HG03342 (cell line): ENCODE measurements around the gene PDZD4.

ENCODE experiments used
- ATAC-seq: cut with Tn5 transposase; IDR thresholded peaks from one replicate; pipeline ENCODE4 v1.9.1; 2021; ENCODE audit warnings: mild to moderate bottlenecking, moderate library complexity; ENCODE audit not compliant: unreplicated experiment

The PDZD4 gene

DNA sequence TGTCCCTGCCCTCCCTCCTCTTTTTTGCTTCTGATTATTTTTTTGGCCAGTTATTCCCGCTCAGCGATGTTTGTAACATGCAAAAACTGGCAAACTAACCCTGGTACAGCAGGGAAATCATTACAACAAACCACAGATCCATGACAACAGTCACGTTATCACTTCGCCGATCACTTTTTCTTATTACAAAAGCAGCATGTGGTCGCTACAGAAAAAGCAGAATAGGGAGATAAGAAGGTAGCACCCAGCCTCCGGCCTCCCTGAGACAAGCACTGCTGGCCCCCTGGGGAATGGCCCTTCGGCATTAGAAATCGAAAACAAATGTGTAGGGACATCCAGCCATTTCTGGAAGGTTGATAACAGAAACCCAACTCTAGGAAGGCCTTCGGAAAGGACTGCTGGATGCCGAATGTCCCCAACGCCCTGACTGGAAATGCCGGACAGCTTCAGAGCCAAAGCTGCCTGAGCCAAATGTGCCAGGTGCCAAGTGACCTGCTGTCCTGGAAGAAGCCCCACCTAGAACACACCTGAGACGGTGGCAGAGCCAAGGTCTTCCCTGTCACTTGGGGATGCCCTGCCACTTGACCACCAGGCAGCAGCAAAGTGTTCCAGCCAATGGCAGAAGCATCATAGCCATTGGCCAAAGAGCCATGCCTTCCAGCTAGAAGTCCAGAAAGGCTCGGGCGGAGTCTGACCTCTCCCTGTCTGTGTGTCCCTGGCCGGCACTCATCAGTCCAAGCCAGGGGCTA lies 39.1 kb downstream of the PDZD4 start:
- ATAC-seq: no peak

DNA sequence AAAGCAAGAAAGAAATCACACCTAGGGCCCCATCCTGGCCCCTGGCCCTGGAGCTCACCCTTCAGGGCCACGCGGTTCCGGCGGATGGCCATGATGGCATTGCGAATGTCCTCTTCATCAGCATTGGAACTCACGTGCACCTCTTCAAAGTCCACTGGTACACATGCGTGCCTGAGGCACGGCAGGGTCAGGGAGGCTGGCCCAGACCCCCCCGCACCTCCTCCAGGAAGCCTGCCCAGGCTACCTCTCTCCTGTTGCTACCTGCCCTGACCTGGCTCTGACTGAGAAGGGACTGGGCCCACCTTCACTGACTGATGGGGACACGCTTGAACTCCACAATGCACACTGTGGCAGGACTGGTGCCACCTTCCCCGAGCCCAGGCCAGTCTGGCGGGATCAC lies 40.7 kb downstream of the PDZD4 start:
- no peak for ATAC-seq

DNA sequence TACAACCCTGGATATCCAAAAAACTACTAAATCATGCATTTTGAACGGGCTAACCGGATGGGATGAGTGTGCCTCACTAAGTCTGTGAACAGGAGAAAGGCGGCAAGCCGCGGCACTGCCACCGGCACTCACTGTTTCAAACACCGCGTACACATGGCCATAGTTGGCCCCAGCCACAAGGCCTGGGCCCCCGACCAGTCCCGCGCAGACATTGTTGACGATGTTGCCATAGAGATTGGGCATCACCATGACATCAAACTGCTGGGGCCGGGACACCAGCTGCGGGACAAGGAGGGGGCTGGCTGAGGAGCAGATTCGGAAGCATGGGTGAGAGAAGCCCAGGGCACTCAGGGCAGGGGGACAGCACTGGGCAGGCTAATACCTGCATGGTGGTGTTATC lies 43.7 kb downstream of the PDZD4 start:
- no peak for ATAC-seq

DNA sequence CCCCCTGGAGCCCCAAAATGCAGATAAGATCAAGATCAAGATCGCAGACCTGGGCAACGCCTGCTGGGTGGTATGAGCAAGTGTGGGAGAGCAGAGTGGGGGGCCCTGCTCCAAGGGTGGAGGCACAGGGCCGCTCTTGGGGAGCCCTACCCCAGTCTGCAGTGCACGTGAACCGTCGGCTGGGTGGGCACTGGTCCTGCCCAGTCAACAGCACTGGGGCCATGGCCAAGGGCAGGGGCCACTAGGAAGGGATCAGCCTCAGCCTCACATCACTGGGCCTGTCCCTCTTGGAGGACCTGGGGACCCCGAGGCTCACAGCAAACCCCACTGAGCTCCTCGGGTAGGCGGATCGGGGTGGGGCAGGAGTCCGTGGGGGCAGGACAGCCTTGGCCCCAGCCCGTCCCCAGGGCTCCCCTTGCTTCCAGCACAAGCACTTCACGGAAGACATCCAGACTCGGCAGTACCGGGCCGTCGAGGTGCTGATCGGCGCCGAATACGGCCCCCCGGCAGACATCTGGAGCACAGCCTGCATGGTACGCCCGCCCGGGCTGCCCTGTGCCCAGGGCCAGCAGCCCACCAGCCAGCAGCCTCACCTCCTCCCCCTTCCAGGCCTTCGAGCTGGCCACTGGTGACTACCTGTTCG lies 45.9 kb downstream of the PDZD4 start:
- no peak for ATAC-seq

DNA sequence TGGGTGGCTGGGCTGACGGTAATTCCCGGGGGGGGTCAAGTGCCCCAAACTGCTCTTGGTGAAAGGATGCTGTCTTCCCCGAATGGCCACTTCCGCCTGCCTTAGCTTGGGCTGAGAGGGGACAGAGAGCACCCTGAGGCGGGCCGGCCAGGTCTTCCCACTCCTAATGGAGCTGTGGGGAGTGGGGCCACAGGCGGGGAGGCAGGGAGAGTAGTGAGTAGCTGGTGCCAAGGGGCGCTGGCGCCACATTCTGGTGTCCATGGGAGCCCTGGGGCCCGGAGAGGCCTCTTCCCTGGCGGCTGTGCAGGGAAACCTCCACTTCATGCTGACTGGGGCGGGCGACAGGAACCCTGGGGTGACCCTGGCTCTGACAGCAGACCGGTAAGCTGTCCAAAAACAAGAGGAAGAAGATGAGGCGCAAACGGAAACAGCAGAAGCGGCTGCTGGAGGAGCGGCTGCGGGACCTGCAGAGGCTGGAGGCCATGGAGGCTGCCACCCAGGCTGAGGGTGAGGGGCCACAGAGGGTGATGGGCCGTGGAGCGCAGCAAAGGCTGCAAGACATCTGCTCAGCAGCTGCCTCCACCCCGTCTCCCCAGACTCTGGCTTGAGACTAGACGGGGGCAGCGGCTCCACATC lies 46.8 kb downstream of the PDZD4 start:
- ATAC-seq: no peak

DNA sequence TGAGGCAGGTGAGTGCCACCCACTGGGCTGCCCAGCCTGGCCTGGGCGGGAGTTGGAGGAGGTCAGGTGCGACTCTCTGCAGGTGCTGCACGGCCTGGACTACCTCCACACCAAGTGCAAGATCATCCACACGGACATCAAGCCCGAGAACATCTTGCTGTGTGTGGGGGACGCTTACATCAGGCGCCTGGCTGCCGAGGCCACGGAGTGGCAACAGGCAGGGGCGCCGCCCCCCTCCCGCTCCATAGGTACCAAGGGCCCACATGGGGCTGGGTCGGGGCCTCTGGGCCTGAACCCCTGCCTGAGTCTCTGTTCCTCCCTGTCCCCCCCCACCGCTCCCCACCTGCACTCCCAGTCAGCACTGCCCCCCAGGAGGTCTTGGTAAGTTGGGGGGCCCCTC lies 47.5 kb downstream of the PDZD4 start:
- ATAC-seq: no peak

DNA sequence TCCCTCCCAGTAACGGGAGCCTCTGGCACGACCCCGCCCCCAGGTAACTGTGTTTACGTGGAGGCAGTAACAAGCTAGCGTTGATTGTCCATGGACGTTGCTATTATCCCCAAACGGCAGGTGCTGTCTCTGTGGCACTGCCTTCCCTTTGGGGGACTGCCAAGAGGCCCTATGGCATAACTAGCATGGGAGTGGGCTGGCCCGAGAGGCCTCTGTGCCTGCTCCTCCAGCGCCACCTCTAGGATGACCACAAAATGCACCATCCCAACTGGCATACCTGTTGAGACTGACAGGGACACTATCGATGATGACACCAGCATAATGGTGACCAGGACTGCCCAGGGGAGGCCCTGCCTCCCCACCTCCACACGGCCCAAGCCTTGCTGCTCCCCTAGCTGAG lies 48.0 kb downstream of the PDZD4 start:
- no peak for ATAC-seq

DNA sequence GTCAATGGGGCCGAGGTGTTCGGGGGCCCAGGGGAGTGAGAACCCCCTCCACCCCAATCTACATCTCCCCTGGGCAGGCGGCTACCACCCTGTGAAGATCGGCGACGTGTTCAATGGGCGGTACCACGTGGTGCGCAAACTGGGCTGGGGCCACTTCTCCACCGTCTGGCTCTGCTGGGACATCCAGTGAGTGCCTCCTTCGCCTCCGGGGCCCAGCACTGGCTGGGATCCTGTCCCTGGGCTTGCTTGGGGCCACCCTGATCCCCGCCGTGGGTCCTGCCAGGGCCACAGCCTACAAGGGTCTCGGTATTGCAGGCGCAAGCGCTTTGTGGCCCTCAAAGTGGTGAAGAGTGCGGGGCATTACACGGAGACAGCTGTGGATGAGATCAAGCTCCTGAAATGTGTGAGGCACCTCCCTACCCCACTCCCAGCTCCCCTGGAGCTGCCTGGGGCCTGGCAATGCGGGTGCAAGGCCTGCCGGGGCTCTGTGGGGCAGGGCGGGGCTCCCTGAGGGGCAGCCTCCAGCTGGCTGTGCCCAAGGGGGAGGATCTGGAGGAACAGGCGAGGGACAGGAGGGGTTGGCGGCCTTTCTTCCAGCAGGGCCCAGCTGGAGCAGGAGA lies 48.8 kb downstream of the PDZD4 start:
- ATAC-seq: no peak

DNA sequence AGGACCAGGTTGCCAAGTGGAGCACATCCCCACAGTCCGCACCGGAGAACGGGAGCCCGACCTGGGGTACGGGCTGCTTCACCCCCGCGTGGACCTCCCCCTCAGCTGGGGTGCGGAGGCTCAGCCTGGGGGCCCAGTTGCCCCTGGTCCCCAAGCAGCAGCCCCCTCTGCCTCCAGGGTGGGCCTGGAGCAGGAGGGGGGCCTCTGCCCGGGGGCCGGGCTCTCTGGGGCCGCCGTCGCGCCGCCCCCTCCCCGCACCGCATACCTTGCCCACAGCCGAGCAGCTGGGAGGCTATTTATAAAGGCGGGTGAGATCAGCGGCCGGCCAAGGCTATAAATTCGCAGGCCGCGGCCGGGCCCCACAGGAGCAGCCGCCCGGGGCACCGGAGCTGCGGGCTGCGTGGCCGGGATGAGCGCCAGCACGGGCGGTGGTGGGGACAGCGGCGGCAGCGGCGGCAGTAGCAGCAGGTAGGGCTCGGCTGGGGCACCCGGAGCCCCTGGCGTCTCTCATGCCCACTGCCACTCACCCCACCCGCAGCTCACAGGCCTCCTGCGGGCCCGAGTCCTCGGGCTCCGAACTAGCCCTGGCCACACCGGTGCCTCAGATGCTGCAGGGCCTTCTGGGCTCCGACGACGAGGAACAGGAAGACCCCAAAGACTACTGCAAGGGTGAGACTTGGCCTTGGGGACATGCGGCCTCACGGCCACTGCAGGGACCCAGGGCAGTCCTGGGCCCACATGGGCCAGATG lies 49.5 kb downstream of the PDZD4 start, which contains the start of gene SRPK3:
SRPK3 (plus strand) TSS at position 364 of the 750 bp plus-strand sequence; CDS start at position 410, 46 bp downstream.
- ATAC-seq: no peak

DNA sequence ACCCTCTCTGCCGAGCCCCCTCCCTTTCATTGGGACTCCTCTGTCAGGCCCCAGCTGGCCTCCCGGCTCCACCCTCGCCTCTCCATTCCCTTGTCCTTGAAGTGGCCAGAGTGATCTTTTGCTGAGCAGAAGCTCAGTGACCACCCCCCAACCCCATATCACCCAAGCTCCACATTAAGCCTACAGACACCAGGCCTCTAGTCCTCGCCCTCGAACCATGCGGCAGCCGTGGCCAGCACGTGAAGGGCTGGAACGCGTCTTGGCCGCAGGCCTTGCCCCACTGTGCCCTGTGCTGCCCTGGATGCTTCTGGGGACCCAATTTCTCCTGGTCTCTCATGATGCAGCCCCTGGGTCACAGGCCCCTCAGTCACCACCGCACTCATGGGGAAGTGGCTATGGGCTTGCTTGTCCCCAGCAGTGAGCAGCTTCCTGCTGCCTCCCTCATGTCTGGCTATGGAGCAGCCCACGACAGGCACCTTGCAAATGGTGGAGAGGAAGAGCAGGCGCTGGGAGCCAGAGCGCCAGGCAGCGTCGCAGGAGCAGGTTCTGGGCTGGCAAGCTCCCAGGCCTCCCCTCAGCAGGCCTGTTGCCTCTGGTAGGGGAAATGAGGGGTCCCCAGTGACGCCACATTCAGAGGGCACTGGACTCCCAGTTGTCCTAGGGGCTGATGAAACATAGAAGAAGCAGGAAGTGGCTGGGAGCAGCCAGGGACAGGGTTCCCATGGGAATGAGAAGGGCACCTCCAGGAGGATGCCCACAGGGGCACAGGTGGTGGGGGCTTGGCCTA lies 50.3 kb downstream of the PDZD4 start:
- ATAC-seq: no peak

DNA sequence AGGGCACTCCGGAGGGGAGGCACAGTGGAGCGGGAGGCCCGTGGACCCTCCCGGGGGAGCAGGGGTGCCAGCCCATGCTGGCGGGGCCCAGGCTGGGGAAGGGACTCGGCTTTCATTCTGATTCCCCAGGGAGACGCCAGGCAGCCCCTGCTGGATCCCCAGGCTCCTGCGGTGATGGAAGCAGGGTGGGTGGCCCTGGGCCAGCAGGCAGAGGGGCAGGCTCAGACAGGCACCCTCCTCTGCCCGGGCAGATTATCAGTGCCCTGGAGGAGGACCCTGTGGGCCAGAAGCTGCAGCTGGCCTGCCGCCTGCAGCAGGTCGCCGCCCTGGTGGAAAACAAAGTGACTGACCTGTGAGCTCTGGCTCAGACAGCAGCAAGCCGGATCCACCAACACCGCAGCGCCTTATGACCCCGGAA lies 51.7 kb downstream of the PDZD4 start:
- ATAC-seq: no peak

DNA sequence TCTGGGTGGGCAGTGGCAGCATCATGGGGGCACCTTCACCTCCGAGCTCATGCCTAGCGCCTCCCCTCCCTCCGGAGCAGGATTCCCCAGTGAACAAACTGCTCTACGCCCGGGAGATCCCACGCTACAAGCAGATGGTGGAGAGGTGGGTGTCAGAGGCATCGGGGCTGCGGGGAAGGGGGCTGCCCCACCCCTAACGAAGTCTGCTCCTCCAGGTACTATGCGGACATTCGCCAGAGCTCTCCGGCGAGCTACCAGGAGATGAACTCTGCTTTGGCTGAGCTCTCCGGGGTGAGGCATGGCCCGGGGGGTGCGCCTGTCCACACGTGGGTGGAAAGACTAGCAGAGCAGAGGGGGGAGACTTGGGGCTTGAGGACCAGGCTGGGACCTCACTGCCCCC lies 52.2 kb downstream of the PDZD4 start:
- ATAC-seq: no peak

DNA sequence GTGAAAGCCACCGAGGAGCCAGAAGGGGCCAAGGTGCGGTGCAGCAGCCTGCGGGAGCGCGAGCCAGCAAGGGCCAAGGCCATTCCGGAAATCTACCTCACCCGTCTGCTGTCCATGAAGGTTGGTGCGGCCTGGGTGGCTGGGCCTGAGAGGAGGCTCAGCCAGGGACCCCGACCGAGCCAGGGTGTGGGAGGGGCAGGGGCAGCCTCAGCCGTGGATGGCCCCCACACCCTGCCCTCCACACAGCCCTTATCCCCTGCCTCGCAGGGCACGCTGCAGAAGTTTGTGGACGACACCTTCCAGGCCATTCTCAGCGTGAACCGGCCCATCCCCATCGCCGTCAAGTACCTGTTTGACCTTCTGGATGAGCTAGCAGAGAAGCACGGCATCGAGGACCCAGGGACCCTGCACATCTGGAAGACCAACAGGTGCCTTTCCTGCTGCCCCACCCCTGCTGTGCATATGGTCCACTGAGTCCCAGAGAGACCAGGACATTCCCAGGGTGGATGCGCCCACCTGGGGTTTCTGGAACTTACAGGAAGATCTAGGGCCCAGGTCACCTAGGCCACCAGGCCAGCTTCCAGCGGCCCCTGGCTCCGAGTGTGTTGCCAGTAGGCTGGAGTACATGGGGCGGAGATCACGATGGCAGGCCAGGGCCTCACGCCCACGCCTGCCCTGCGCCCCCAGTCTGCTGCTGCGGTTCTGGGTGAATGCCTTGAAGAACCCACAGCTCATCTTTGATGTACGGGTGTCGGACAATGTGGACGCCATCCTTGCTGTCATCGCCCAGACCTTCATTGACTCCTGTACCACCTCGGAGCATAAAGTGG lies 52.9 kb downstream of the PDZD4 start:
- no peak for ATAC-seq

DNA sequence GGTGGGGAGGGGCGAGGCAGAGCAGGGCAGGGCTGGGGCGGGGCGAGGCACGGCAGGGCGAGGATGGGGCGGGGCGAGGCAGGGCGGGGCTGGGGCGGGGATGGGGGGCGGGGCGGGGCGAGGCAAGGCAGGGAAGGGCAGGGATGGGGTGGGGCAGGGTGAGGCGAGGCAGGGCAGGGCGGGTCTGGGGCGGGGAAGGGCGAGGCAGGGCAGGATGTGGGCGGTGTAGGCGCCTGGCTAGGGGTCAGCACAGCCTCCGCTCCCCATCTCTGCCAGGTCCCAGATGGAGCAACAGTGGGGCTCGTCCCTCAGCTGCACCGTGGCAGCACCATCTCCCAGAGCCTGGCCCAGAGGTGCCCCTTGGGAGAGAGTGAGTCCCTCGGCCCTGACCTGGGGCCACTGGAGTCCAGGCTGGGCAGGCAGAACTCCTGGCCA lies 53.7 kb downstream of the PDZD4 start:
- no peak for ATAC-seq

DNA sequence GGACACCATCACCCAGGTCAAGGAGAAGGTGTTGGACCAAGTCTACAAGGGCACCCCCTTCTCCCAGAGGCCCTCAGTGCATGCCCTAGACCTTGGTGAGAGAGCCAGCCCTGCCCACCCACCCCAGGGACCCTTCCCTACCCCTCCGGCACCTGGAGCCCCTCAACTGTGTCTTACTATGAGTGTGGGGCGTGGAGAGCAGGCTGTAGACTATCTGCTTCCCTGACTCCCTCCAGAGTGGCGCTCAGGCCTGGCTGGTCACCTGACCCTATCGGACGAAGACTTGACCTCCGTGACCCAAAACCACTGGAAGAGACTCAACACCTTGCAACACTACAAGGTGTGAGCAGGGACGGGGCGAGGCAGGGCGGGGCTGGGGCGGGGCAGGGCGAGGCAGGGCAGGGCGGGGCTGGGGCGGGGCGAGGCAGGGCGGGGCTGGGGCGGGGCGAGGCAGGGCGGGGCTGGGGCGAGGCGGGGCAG lies 54.2 kb downstream of the PDZD4 start:
- ATAC-seq: no peak

DNA sequence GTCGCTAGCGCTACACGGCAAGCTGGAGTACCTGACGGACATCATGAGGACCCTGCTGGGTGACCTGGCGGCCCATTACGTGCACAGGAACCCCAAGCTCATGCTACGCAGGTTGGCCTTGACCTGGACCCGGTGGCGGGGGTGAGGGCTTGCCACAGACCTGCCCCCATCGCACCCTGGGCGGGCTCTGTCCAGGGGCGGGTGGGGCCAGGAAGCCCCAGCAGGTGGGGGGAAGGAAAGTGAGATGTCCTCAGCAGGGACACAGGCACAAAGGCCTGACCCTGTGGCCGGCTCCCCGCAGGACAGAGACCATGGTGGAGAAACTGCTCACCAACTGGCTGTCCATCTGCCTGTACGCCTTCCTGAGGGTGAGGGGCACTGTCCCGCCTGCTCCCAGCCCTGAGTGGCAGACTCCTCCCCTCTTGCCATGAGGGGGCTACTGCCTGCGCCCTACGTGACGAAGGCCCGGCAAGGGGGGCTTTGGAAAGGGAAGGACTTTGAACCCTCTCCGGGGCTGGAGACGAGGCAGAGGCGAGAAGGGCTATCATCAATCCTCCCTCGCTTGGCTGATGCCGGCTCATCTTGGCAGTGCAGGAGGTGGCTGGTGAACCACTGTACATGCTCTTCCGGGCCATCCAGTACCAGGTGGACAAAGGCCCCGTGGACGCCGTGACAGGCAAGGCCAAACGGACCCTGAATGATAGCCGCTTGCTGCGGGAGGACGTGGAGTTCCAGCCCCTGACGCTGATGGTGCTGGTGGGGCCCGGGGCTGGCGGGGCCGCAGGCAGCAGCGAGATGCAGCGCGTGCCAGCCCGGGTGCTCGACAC lies 54.8 kb downstream of the PDZD4 start:
- ATAC-seq: no peak

DNA sequence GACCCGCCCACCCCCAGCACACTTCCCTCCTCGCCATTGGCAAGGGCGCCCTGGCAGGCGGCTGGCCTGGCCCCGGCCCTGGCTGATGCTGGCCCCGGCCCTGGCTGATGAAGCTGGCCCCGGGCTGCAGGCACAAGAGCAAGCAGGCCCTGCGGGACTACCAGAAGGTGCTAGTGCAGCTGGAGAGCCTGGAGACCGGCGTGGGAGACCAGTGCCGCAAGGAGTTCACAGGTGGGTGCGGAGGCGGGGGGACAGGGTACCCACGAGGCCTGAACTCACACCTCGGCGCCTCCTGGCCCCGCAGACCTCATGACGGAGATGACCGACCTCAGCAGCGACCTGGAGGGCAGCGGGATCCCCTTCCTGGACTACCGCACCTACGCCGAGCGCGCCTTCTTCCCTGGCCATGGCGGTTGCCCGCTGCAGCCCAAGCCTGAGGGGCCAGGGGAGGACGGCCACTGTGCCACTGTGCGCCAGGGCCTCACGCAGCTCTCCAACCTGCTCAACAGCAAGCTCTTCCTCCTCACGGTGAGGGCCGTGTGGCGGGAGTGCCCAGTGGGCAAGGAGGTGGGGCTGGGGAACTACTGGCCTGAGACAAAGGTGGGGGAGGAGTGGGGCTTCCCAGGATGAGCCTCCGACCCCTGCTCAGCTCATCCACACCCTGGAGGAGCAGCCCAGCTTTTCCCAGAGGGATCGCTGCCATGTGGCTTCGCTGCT lies 55.6 kb downstream of the PDZD4 start:
- ATAC-seq: no peak
